Aorta (tissue), 5 donors: Measurements from ENCODE around the gene TGFBI. TPM values are rescaled to one million over a fixed set of nuclear protein-coding genes. Genes with fewer than 3 reads are reported as not detected.
A peak's percentile ranks its signal among the peaks of the same experiment; 100 is the strongest.

Source experiments
- ATAC-seq: fragments of 200-7000 bp; cut with Tn5 transposase; one replicate; pipeline ENCODE4 v1.9.1; 2022; ENCODE audit warnings: moderate library complexity; ENCODE audit not compliant: low FRiP score
- DNase-seq, 2 donors: peaks; one replicate each; pipeline ENCODE4 v3.0.0-alpha.2; 2020
- H3K27ac ChIP-seq, 2 donors: one replicate each; pipeline ENCODE4 v1.5.1; 2013; ENCODE audit warnings: low read length in 2 of 2, mild to moderate bottlenecking in 2 of 2, moderate library complexity in 2 of 2, control low read depth in 1 of 2, inconsistent platforms in 1 of 2, low read depth in 1 of 2
- H3K27me3 ChIP-seq, 2 donors: one replicate each; pipeline ENCODE4 v1.6.1; 2013; ENCODE audit warnings: control low read depth in 1 of 2, low read length in 1 of 2, mild to moderate bottlenecking in 1 of 2, moderate library complexity in 1 of 2; ENCODE audit not compliant: insufficient read depth in 2 of 2, control insufficient read depth in 1 of 2
- H3K36me3 ChIP-seq, 2 donors: one replicate each; pipeline ENCODE4 v1.6.1; 2013; ENCODE audit warnings: control low read depth in 1 of 2, low read length in 1 of 2, mild to moderate bottlenecking in 1 of 2; ENCODE audit not compliant: insufficient read depth in 2 of 2, control insufficient read depth in 1 of 2
- H3K4me1 ChIP-seq, 2 donors: one replicate each; pipeline ENCODE4 v1.6.1; 2013; ENCODE audit warnings: low read length in 2 of 2, control low read depth in 1 of 2, mild to moderate bottlenecking in 1 of 2, moderate library complexity in 1 of 2; ENCODE audit not compliant: insufficient read depth in 2 of 2, control insufficient read depth in 1 of 2
- H3K4me3 ChIP-seq, 2 donors: one replicate each; pipeline ENCODE4 v1.5.1; 2013; ENCODE audit warnings: low read length in 2 of 2, control low read depth in 1 of 2, mild to moderate bottlenecking in 1 of 2
- H3K9me3 ChIP-seq: one replicate; pipeline ENCODE4 v1.6.1; 2013; ENCODE audit warnings: mild to moderate bottlenecking, low read length; ENCODE audit not compliant: control insufficient read depth
- WGBS, 2 donors: extraction: QIAGEN DNeasy Blood & Tissue Kit; methylation state at CpG; one replicate each; pipeline ENCODE4 v1.1.7; 2013; 5-methylcytosine and 5-hydroxymethylcytosine counted together
- intact Hi-C, 2 donors: fragments of 100-400 bp; cut with DNase I; formaldehyde crosslinking; loops; one replicate each; pipeline versions ENCODE4 v1.14.2 to v1.15.0; 2022
- long read RNA-seq, 2 donors: library from polyadenylated mRNA; unstranded; transcript quantifications; one replicate each; pipeline ENCODE4 v2.0.0, GENCODE V29; 2020 to 2021
- polyA plus RNA-seq, 2 donors: library from polyadenylated mRNA; stranded (reverse); fragments of 200-250 nt; gene quantifications; one replicate each; pipeline ENCODE4 v1.2.3, GENCODE V29; 2013
- total RNA-seq, 2 donors: library from RNA; stranded (reverse); fragmentation: NEBNext Ultra II Directional; extraction: Animal tissue kit (Norgen Biotek cat#: 25700); gene quantifications; one replicate each; pipeline ENCODE4 v1.2.1, GENCODE V29; 2021
- donor health status: healthy with polysubstance abuse.
- donor health status: Bipolar disorder and iron deficiency.
- donor health status: DM: no; HTN: no; CAD: no.
- donor health status: DM: no; HTN: no; CAD: no.
- donor health status: DM: yes; HTN: yes; CAD: no.

The TGFBI gene
- total RNA-seq: 100 to 1,000 TPM; 322 to 335 TPM
- polyA plus RNA-seq: 10 to 100 TPM; 83.3 to 92.4 TPM
- long read RNA-seq, donor 1, transcript TGFBI-201 (17 exons, 2,804 nt): major isoform, 422 of 1,100 reads
- long read RNA-seq, donor 1, partial matches to known transcripts: 562 of 1,100 reads
- long read RNA-seq, donor 1, other reads (novel, unspliced or antisense): 112 of 1,100 reads
- long read RNA-seq, donor 2, transcript TGFBI-201 (17 exons, 2,804 nt): major isoform, 57 of 182 reads
- long read RNA-seq, donor 2, partial matches to known transcripts: 82 of 182 reads
- long read RNA-seq, donor 2, other reads (novel, unspliced or antisense): 39 of 182 reads

DNA sequence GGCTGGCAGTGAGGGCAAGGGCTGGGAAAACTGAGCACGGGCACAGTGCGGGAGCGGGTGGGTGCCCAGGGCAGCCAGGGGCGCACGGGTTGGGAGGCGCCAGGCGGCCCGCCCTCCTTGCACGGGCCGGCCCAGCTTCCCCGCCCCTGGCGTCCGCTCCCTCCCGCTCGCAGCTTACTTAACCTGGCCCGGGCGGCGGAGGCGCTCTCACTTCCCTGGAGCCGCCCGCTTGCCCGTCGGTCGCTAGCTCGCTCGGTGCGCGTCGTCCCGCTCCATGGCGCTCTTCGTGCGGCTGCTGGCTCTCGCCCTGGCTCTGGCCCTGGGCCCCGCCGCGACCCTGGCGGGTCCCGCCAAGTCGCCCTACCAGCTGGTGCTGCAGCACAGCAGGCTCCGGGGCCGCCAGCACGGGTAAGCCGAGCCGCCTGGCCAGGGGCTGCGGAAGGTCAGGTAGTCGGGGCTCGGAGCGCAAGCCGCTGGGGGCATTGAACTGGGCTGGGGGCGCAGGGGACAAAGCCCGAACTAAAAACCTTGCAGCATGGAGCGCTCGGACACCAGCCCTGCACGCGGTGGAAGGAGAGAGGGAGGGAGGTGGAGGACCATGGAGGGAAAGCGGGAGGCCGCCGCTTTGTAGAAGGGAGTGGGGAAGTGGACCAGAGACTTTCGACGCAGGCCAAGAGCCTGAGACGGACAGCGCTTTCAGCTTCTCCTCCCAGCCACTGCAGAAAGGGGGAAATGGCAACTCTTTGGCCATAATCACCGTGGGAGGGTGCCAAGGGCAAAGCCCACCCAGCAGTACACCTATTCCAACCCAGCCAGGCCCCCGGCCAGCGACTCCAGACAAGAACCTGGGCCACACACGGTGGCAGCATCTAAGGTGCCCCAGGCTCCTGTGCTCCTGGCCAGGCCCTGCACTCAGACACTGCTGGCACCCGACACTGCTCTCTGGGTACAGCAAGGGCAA lies at the start of gene TGFBI:
Gene TGFBI, plus strand, starts transcription at position 207 of the 961 bp plus-strand sequence. Its CDS starts 68 bp downstream, at position 275.
- peak within 1 kb of the TSS in 1 of 2 donors; percentile 31 for H3K27ac ChIP-seq
- 3 to 4% methylated on average over 58 to 68 of the region's 68 CpGs for WGBS, 2 donors
- intact Hi-C loops: no loop called here
- no peaks in the 10 kb centered on the region for H3K9me3 ChIP-seq
- H3K4me1 ChIP-seq: peaks cover 0 to 5% of the 10 kb centered on the region in 2 donors
- H3K4me3 ChIP-seq: peak within 1 kb of the TSS; percentile 37 to 42
- ATAC-seq (peak; percentile 84), DNase-seq (peak; percentile 87 to 93)
- no peaks in the 10 kb centered on the region for H3K36me3 ChIP-seq
- no peaks in the 10 kb centered on the region for H3K27me3 ChIP-seq

DNA sequence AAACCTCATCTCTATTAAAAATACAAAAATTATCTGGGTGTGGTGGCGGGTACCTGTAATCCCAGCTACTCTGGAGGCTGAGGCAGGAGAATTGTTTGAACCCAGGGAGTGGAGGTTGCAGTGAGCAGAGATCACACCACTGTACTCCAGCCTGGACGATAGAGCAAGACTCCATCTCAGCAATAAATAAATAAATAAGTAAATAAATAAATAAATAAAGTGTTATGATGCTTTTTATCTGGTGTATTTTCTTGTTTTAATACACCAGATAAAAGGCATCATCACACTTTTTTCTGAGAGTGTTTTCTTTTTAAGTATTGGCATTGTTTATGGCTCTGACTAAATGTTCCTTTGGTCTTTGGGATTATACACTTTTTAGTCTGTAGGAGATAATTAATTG lies 49.8 kb upstream of the TGFBI start:
- no peaks in the 10 kb centered on the region for H3K27me3 ChIP-seq
- no peak for ATAC-seq
- H3K9me3 ChIP-seq: no peaks in the 10 kb centered on the region
- no peak for DNase-seq
- peaks cover 0 to 8% of the 10 kb centered on the region in 2 donors for H3K4me1 ChIP-seq
- no peak overlapping the region for H3K4me3 ChIP-seq
- 88 to 89% methylated on average over 2 of the region's 2 CpGs for WGBS, 2 donors
- H3K27ac ChIP-seq: no peak overlapping the region
- intact Hi-C loops: no loop called here
- H3K36me3 ChIP-seq: no peaks in the 10 kb centered on the region

DNA sequence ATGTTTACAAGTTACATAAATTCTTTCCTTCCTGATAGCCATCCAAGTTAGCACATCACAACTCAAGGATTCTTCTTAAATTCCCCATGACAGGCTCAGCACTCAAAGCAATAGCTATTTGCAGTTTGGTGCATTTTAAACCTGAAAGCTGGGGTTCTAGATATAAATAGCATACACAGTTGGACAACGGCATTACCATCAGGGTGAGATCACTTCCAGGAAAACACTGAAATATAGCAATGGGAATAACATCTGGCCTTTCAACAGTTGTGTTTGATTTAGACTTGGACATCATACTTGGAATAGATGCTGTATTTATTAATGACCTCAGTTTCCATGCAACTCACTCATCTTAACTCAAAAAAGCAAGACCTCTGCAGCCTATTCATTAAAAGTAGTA lies 49.3 kb upstream of the TGFBI start:
- Histone ChIP-seq H3K4me3 (no peak overlapping the region), H3K4me1 (peaks cover 0 to 8% of the 10 kb centered on the region in 2 donors), H3K36me3 (no peaks in the 10 kb centered on the region), H3K27me3 (no peaks in the 10 kb centered on the region), H3K9me3 (no peaks in the 10 kb centered on the region), H3K27ac (no peak overlapping the region)
- DNase-seq: no peak
- 0 to 4% methylated on average over 1 of the region's 1 CpG for WGBS, 2 donors
- peak; percentile 76 for ATAC-seq
- intact Hi-C loops: no loop called here

- intact Hi-C loops: no loop called here
- no peak for DNase-seq
- 14 to 42% methylated on average over 1 of the region's 1 CpG for WGBS, 2 donors
These were observed 48.2 kb upstream of the TGFBI start for GRCh38 chr5:135980620-135981019.

DNA sequence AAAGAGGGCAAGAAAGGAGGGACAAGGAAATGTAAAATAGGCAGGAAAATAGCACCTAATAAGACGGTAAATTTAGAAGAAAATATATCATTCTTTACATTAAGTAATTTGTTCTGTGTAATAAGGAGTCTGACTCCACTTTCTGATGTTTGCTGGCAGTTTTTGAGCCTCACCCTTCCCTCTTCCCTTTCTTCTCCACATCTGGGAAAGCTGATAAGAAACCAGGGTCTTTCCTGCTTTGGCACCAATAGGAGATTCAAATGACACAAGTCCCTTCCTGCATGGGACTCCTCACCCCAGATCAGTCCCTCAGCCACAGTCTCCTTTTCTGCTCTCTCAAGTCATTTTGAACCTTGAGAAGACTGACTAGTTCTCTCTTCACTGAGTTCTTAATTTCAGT lies 42.8 kb upstream of the TGFBI start:
- no peaks in the 10 kb centered on the region for H3K27me3 ChIP-seq
- intact Hi-C loops: loop anchor here in 1 of 2 donors (2.0 kb wide), 2 partner anchors 31 to 73 kb away; no protein-coding TSS in a partner anchor

More at GRCh38 chr5:135980620-135981019, 48.2 kb upstream of the TGFBI start:
- no peaks in the 10 kb centered on the region for H3K9me3 ChIP-seq
- no peak for ATAC-seq
- no peaks in the 10 kb centered on the region for H3K36me3 ChIP-seq
- H3K4me1 ChIP-seq: peaks cover 0 to 8% of the 10 kb centered on the region in 2 donors
- no peaks in the 10 kb centered on the region for H3K27me3 ChIP-seq
- H3K4me3 ChIP-seq: no peak overlapping the region
- no peak overlapping the region for H3K27ac ChIP-seq

GRCh38 chr5:135986401-135986800 lies 42.4 kb upstream of the TGFBI start:
- H3K4me3 ChIP-seq: no peak overlapping the region
- peak; percentile 36 for ATAC-seq
- H3K27ac ChIP-seq: peak overlapping the region; percentile 64 to 82

More for the DNA sequence above, 42.8 kb upstream of the TGFBI start:
- H3K36me3 ChIP-seq: no peaks in the 10 kb centered on the region
- no peaks in the 10 kb centered on the region for H3K9me3 ChIP-seq
- no peak for DNase-seq
- ATAC-seq: no peak
- peak overlapping the region; percentile 78 to 82 for H3K27ac ChIP-seq
- H3K4me1 ChIP-seq: peaks cover 7 to 12% of the 10 kb centered on the region in 2 donors
- 75 to 92% methylated on average over 1 of the region's 1 CpG for WGBS, 2 donors
- H3K4me3 ChIP-seq: no peak overlapping the region

DNA sequence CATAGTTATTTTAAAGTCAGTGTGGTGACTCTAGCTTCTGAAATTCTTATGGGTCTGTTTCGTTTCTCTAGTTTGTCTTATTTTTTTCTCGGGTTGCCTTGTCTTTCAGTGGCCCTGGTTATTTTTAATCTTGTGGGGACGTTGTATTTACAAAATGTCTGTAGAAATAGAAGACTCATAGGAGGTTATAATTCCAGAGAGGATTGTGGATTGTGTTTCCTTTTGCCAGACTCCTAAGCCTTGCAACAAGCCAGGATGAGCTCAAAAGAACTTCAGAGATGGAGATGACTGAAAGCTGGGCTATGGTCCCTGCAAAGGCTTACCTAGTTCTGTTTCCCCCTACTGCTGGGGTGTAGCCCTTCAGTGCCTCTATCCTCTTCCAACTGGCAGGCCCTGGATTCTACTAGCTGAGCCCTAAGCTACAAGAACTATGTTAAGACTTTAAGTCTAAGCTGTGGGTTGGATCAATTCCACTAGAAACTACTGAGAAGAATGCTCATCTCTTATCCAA lies 41.8 kb upstream of the TGFBI start:
- H3K4me3 ChIP-seq: no peak overlapping the region
- ATAC-seq (peak; percentile 60), DNase-seq (peak in 1 of 2 donors; percentile 9)
- H3K36me3 ChIP-seq: no peaks in the 10 kb centered on the region
- H3K27ac ChIP-seq: peak overlapping the region; percentile 79 to 82
- H3K9me3 ChIP-seq: no peaks in the 10 kb centered on the region
- intact Hi-C loops: loop anchor here in 1 of 2 donors (2.0 kb wide), 2 partner anchors 30 to 72 kb away; no protein-coding TSS in a partner anchor
- peaks cover 7 to 12% of the 10 kb centered on the region in 2 donors for H3K4me1 ChIP-seq
- WGBS, 2 donors: 6 to 8% methylated on average over 3 of the region's 3 CpGs
- H3K27me3 ChIP-seq: no peaks in the 10 kb centered on the region

More at GRCh38 chr5:135986401-135986800, 42.4 kb upstream of the TGFBI start:
- intact Hi-C loops: loop anchor here in 1 of 2 donors (2.0 kb wide), 2 partner anchors 30 to 72 kb away; no protein-coding TSS in a partner anchor
- Histone ChIP-seq H3K4me1 (peaks cover 7 to 12% of the 10 kb centered on the region in 2 donors), H3K36me3 (no peaks in the 10 kb centered on the region), H3K9me3 (no peaks in the 10 kb centered on the region), H3K27me3 (no peaks in the 10 kb centered on the region)
- 21 to 25% methylated on average over 3 of the region's 3 CpGs for WGBS, 2 donors
- no peak for DNase-seq

DNA sequence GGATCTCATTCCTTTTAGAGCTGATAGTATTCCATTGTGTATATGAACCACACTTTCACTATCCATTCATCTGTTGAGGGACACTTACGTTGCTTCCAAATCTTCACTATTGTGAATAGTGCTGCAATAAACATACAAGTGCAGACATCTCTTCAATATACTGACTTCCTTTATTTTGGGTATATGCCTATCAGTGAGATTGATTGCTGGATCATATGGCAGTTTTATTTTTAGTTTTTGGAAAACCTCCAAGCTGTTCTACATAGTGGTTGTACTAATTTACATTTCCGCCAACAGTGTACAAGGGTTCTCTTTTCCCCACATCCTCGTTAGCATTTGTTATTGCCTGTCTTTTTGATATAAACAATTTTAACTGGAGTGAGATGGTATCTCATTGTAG lies 40.2 kb upstream of the TGFBI start:
- 92 to 96% methylated on average over 3 of the region's 3 CpGs for WGBS, 2 donors
- Histone ChIP-seq H3K9me3 (no peaks in the 10 kb centered on the region), H3K27me3 (no peaks in the 10 kb centered on the region), H3K36me3 (no peaks in the 10 kb centered on the region), H3K27ac (no peak overlapping the region), H3K4me3 (no peak overlapping the region), H3K4me1 (peaks cover 7 to 12% of the 10 kb centered on the region in 2 donors)
- DNase-seq (no peak), ATAC-seq (no peak)
- intact Hi-C loops: no loop called here
